H1 (cell line): ENCODE data around the gene APOO. TPM values are rescaled to one million over a fixed set of nuclear protein-coding genes. Genes with fewer than 3 reads are reported as not detected.

Source experiments
- GABPA ChIP-seq: IDR thresholded peaks from 2 replicates; pipeline ENCODE4 v1.6.1; 2011; ENCODE audit warnings: mild to moderate bottlenecking, low read length, moderate library complexity, borderline replicate concordance; ENCODE audit not compliant: insufficient read depth
- polyA plus RNA-seq, 7 experiments: library from polyadenylated mRNA; depleted of rRNA in 3 of 7; stranded (reverse) in 5 of 7; unstranded in 2 of 7; fragments of >200 nt in 5 of 7; fragments of 200-250 nt in 2 of 7; gene quantifications; 1 replicate in 5 of 7; 2 replicates in 1 of 7; 4 replicates in 1 of 7; pipeline versions ENCODE4 v1.2.1 to v1.2.3, GENCODE V29; 2011 to 2013; ENCODE audit warnings: missing spikeins in 2 of 7, mixed read lengths in 2 of 7
- total RNA-seq: library from RNA; stranded (reverse); fragmentation: NEBNext Ultra II Directional; extraction: Animal tissue kit (Norgen Biotek cat#: 25700); gene quantifications from 2 replicates; pipeline ENCODE4 v1.2.1, GENCODE V29; 2021
- TF ChIP-seq, protein P1 (sequence below), 3 experiments: IDR thresholded peaks; 1 replicate in 2 of 3; 2 replicates in 1 of 3; pipeline versions ENCODE4 v1.5.1 to v1.6.1; 2011; ENCODE audit warnings: low read length in 3 of 3, mild to moderate bottlenecking in 3 of 3, inconsistent platforms in 2 of 3, low read depth in 1 of 3, moderate library complexity in 1 of 3; ENCODE audit not compliant: insufficient read depth in 1 of 3; ENCODE audit errors: control extremely low read depth in 1 of 3

Gene APOO
- total and polyA plus RNA-seq, 2 of the 8 experiments (the other 6 are each of a cell fraction or from before 2014, with no cell fraction given) = 25.7 to 45.0 TPM

- TF ChIP-seq, protein P1, sequence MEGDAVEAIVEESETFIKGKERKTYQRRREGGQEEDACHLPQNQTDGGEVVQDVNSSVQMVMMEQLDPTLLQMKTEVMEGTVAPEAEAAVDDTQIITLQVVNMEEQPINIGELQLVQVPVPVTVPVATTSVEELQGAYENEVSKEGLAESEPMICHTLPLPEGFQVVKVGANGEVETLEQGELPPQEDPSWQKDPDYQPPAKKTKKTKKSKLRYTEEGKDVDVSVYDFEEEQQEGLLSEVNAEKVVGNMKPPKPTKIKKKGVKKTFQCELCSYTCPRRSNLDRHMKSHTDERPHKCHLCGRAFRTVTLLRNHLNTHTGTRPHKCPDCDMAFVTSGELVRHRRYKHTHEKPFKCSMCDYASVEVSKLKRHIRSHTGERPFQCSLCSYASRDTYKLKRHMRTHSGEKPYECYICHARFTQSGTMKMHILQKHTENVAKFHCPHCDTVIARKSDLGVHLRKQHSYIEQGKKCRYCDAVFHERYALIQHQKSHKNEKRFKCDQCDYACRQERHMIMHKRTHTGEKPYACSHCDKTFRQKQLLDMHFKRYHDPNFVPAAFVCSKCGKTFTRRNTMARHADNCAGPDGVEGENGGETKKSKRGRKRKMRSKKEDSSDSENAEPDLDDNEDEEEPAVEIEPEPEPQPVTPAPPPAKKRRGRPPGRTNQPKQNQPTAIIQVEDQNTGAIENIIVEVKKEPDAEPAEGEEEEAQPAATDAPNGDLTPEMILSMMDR (IDR thresholded peaks at IDR 0.05; ENCODE audit: control extremely low read depth in 1 of 3, insufficient read depth in 1 of 3, low read depth in 1 of 3, low read length in 3 of 3) = no peak
- no peak for TF ChIP-seq GABPA
These were observed 53.6 kb downstream of the APOO start (continued) for GRCh38 chrX:23854122-23854521.
